ENCODE measurements around the gene C2CD5. TPM values are rescaled to one million over a fixed set of nuclear protein-coding genes. Genes with fewer than 3 reads are reported as not detected.

The C2CD5 gene, protein sequence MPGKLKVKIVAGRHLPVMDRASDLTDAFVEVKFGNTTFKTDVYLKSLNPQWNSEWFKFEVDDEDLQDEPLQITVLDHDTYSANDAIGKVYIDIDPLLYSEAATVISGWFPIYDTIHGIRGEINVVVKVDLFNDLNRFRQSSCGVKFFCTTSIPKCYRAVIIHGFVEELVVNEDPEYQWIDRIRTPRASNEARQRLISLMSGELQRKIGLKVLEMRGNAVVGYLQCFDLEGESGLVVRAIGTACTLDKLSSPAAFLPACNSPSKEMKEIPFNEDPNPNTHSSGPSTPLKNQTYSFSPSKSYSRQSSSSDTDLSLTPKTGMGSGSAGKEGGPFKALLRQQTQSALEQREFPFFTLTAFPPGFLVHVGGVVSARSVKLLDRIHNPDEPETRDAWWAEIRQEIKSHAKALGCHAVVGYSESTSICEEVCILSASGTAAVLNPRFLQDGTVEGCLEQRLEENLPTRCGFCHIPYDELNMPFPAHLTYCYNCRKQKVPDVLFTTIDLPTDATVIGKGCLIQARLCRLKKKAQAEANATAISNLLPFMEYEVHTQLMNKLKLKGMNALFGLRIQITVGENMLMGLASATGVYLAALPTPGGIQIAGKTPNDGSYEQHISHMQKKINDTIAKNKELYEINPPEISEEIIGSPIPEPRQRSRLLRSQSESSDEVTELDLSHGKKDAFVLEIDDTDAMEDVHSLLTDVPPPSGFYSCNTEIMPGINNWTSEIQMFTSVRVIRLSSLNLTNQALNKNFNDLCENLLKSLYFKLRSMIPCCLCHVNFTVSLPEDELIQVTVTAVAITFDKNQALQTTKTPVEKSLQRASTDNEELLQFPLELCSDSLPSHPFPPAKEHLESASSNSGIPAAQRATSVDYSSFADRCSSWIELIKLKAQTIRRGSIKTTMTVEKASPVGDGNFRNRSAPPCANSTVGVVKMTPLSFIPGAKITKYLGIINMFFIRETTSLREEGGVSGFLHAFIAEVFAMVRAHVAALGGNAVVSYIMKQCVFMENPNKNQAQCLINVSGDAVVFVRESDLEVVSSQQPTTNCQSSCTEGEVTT
- 7.6 TPM for polyA plus RNA-seq (2013, experiment 1 of 2)
- 6.5 TPM for polyA plus RNA-seq (2013, experiment 2 of 2)

DNA sequence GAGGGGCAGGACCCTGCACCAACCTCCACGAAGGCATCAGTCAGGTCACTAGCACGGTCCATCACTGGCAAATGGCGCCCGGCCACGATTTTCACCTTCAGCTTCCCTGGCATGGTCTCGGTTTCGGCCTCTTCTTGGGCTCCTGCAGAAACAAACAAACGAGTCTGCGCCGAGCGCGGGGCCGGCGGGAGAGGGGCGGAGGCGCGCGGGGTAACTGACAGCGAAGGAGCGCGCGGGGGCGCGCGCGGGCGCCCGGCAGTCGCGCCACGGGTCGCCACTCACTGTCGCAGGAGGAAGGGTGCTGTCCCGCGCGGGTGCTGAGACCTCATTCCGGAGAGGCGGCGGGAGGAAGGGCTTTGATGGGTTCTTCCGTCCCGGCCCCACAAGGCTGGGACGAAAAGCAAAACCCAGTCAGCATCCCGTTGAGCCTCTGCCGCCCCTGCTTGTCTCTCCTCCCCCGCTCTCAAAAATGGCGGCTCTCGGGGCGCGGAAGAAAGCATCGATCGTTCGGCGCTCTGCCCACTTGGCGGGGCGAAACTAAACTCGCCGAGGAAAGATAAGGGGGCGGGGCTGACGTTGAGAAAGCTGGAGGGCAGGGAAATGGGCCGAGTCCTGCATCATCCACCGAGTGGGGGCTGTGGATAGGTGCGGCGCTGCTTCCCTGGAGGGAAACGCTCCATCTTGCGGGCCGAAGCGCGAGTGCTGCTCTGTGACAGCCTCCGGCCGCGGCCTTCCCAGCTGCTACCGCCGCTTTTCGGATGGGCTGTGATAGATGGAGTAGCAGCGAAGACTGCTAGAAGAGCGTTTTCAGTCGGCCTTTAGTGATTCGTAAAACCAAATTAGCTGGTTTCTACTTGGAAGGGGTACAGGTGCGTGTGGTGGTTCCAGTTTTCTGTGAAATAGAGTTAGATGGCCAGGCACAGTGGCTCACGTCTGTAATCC, at the start of gene C2CD5:
TSS of gene C2CD5 (minus strand) at position 505 of the 942 bp plus-strand sequence. CDS start at position 113, 392 bp downstream.
- Histone ChIP-seq H3K18ac (ENCODE audit: low read depth in 1 of 2, low read length in 2 of 2) (peak within 1 kb of the TSS; percentile 97 to 98), H3K9ac (ENCODE audit: low read length) (peak within 1 kb of the TSS; percentile 95), H3K27me3 (ENCODE audit: control insufficient read depth in 1 of 2, insufficient read depth in 1 of 2, low read length in 2 of 2) (no peaks in the 10 kb centered on the region), H3K23ac (ENCODE audit: low read length in 2 of 2) (peak within 1 kb of the TSS; percentile 8 to 92), H2AK5ac (ENCODE audit: low read length, severe bottlenecking) (no peak within 1 kb of the TSS), H4K8ac (ENCODE audit: low read length) (peak within 1 kb of the TSS; percentile 99), H3K79me1 (replicated peaks; ENCODE audit: low read length, poor library complexity, severe bottlenecking) (peaks cover 5% of the 10 kb centered on the region), H3K4me2 (ENCODE audit: low read length, poor library complexity, severe bottlenecking) (peak within 1 kb of the TSS; percentile 89), H2BK12ac (ENCODE audit: low read length in 2 of 2) (peak within 1 kb of the TSS in 1 of 2 experiments; percentile 79), H3K36me3 (ENCODE audit: control insufficient read depth in 1 of 2, insufficient read depth in 2 of 2, low read depth in 1 of 2, low read length in 2 of 2) (peaks cover 0 to 7% of the 10 kb centered on the region in 2 experiments), H2BK120ac (ENCODE audit: low read depth, low read length) (peak within 1 kb of the TSS; percentile 90), H3K4me3 (ENCODE audit: insufficient read depth in 1 of 2, low read depth in 1 of 2, low read length in 2 of 2) (peak within 1 kb of the TSS; percentile 91 to 96), H4K91ac (ENCODE audit: low read length) (peak within 1 kb of the TSS; percentile 97), H2BK15ac (ENCODE audit: low read depth, poor library complexity, severe bottlenecking) (peak within 1 kb of the TSS; percentile 100), H3K14ac (ENCODE audit: low read length in 2 of 2) (peak within 1 kb of the TSS in 1 of 2 experiments; percentile 100), H2BK5ac (ENCODE audit: low read depth, low read length, poor library complexity, severe bottlenecking) (peak within 1 kb of the TSS; percentile 96), H3K9me3 (ENCODE audit: control insufficient read depth, low read length) (no peaks in the 10 kb centered on the region), H3K4me1 (ENCODE audit: control insufficient read depth, insufficient read depth, low read depth, low read length) (peaks cover 5% of the 10 kb centered on the region), H3K4ac (ENCODE audit: low read depth in 1 of 2, low read length in 2 of 2) (peak within 1 kb of the TSS; percentile 71 to 97), H2AFZ (ENCODE audit: low read depth, low read length) (peak within 1 kb of the TSS; percentile 80), H3K27ac (ENCODE audit: low read length, poor library complexity, severe bottlenecking) (peak within 1 kb of the TSS; percentile 98)
- DNase-seq: peak; percentile 98
- WGBS: 4% methylated on average over 69 of the region's 80 CpGs

DNA sequence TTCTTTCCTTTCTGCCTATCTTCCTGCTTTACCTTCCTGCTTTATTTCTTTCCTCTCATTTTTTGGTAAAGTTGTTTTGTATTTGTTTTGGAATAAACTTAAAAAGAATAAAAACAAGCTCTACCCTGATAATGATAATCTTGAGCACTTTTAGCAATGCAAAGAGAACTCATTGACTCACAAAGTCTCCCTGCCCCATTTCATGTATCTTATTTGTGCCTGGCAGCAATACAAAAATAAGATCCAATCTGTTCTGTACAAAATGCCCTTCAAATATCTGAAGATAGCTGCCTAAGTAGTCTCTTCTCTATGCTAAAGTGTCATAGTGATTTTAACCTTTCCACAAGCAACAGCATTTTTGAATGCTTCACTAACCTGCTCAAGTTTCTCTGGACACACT, 49.5 kb upstream of the C2CD5 start:
- no peak overlapping the region for H3K4me2 ChIP-seq (ENCODE audit: low read length, poor library complexity, severe bottlenecking)
- DNase-seq: no peak
- H2AFZ ChIP-seq (ENCODE audit: low read depth, low read length): no peak overlapping the region
- H3K4me1 ChIP-seq (ENCODE audit: control insufficient read depth, insufficient read depth, low read depth, low read length): peaks cover 8% of the 10 kb centered on the region
- no peak overlapping the region for H3K18ac ChIP-seq (ENCODE audit: low read depth in 1 of 2, low read length in 2 of 2)
- H4K91ac ChIP-seq (ENCODE audit: low read length): no peak overlapping the region
- H3K14ac ChIP-seq (ENCODE audit: low read length in 2 of 2): no peak overlapping the region
- peak overlapping the region; percentile 29 for H3K27ac ChIP-seq (ENCODE audit: low read length, poor library complexity, severe bottlenecking)
- no peaks in the 10 kb centered on the region for H3K36me3 ChIP-seq (ENCODE audit: control insufficient read depth in 1 of 2, insufficient read depth in 2 of 2, low read depth in 1 of 2, low read length in 2 of 2)
- H3K9ac ChIP-seq (ENCODE audit: low read length): no peak overlapping the region
- no peaks in the 10 kb centered on the region for H3K79me1 ChIP-seq (replicated peaks; ENCODE audit: low read length, poor library complexity, severe bottlenecking)
- no peak overlapping the region for H2BK15ac ChIP-seq (ENCODE audit: low read depth, poor library complexity, severe bottlenecking)
- no peaks in the 10 kb centered on the region for H3K9me3 ChIP-seq (ENCODE audit: control insufficient read depth, low read length)
- no peak overlapping the region for H2BK5ac ChIP-seq (ENCODE audit: low read depth, low read length, poor library complexity, severe bottlenecking)
- H4K8ac ChIP-seq (ENCODE audit: low read length): no peak overlapping the region
- no peak overlapping the region for H3K4me3 ChIP-seq (ENCODE audit: insufficient read depth in 1 of 2, low read depth in 1 of 2, low read length in 2 of 2)
- H2BK120ac ChIP-seq (ENCODE audit: low read depth, low read length): no peak overlapping the region
- no peak overlapping the region for H2BK12ac ChIP-seq (ENCODE audit: low read length in 2 of 2)
- no peak overlapping the region for H3K4ac ChIP-seq (ENCODE audit: low read depth in 1 of 2, low read length in 2 of 2)
- H2AK5ac ChIP-seq (ENCODE audit: low read length, severe bottlenecking): no peak overlapping the region
- no peaks in the 10 kb centered on the region for H3K27me3 ChIP-seq (ENCODE audit: control insufficient read depth in 1 of 2, insufficient read depth in 1 of 2, low read length in 2 of 2)
- no peak overlapping the region for H3K23ac ChIP-seq (ENCODE audit: low read length in 2 of 2)

DNA sequence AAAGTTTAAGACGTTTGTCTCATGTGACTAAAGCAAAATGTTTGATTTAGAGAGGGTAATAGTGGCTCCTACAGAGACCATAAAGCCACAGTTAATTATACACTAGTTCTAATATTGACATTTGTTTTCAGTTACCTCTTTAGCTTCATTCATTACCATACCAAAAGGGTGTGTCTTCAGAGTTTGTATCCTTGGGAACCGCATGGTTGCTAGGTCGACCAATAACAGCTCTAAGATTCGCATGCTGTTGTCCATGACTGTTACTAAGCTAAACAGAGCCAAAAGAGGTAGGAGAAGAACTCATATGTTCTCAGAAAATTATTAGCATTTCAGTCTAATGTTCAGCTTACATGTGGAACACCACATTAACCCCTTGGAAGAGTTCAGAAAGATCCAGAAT, 44.5 kb upstream of the C2CD5 start:
- no peak overlapping the region for H3K14ac ChIP-seq (ENCODE audit: low read length in 2 of 2)
- H3K27me3 ChIP-seq (ENCODE audit: control insufficient read depth in 1 of 2, insufficient read depth in 1 of 2, low read length in 2 of 2): no peaks in the 10 kb centered on the region
- H3K18ac ChIP-seq (ENCODE audit: low read depth in 1 of 2, low read length in 2 of 2): no peak overlapping the region
- H3K9me3 ChIP-seq (ENCODE audit: control insufficient read depth, low read length): no peaks in the 10 kb centered on the region
- no peak overlapping the region for H2AFZ ChIP-seq (ENCODE audit: low read depth, low read length)
- H4K8ac ChIP-seq (ENCODE audit: low read length): no peak overlapping the region
- H3K4me2 ChIP-seq (ENCODE audit: low read length, poor library complexity, severe bottlenecking): no peak overlapping the region
- H2BK15ac ChIP-seq (ENCODE audit: low read depth, poor library complexity, severe bottlenecking): no peak overlapping the region
- H3K79me1 ChIP-seq (replicated peaks; ENCODE audit: low read length, poor library complexity, severe bottlenecking): no peaks in the 10 kb centered on the region
- no peak overlapping the region for H2AK5ac ChIP-seq (ENCODE audit: low read length, severe bottlenecking)
- no peak for DNase-seq
- H3K27ac ChIP-seq (ENCODE audit: low read length, poor library complexity, severe bottlenecking): no peak overlapping the region
- H3K36me3 ChIP-seq (ENCODE audit: control insufficient read depth in 1 of 2, insufficient read depth in 2 of 2, low read depth in 1 of 2, low read length in 2 of 2): no peaks in the 10 kb centered on the region
- no peak overlapping the region for H3K4ac ChIP-seq (ENCODE audit: low read depth in 1 of 2, low read length in 2 of 2)
- no peak overlapping the region for H2BK12ac ChIP-seq (ENCODE audit: low read length in 2 of 2)
- H2BK5ac ChIP-seq (ENCODE audit: low read depth, low read length, poor library complexity, severe bottlenecking): no peak overlapping the region
- WGBS: 88% methylated on average over 3 of the region's 4 CpGs
- H3K9ac ChIP-seq (ENCODE audit: low read length): no peak overlapping the region
- H3K4me3 ChIP-seq (ENCODE audit: insufficient read depth in 1 of 2, low read depth in 1 of 2, low read length in 2 of 2): no peak overlapping the region
- no peak overlapping the region for H2BK120ac ChIP-seq (ENCODE audit: low read depth, low read length)
- peaks cover 4% of the 10 kb centered on the region for H3K4me1 ChIP-seq (ENCODE audit: control insufficient read depth, insufficient read depth, low read depth, low read length)
- H4K91ac ChIP-seq (ENCODE audit: low read length): no peak overlapping the region
- H3K23ac ChIP-seq (ENCODE audit: low read length in 2 of 2): no peak overlapping the region

All from mesenchymal stem cell (in vitro differentiated cells and primary cell).